ENCODE results near the gene LGR4. TPM values are rescaled to one million over a fixed set of nuclear protein-coding genes. Genes with fewer than 3 reads are reported as not detected.

LGR4 gene
- total RNA-seq, 1 donor from 2014 or later, result 62.7 TPM

GRCh38 chr11:27485930-27486773, 13.6 kb upstream of the LGR4 start:
- DNase-seq (ENCODE audit: low read depth), result no peak
- TF ChIP-seq, protein P1, sequence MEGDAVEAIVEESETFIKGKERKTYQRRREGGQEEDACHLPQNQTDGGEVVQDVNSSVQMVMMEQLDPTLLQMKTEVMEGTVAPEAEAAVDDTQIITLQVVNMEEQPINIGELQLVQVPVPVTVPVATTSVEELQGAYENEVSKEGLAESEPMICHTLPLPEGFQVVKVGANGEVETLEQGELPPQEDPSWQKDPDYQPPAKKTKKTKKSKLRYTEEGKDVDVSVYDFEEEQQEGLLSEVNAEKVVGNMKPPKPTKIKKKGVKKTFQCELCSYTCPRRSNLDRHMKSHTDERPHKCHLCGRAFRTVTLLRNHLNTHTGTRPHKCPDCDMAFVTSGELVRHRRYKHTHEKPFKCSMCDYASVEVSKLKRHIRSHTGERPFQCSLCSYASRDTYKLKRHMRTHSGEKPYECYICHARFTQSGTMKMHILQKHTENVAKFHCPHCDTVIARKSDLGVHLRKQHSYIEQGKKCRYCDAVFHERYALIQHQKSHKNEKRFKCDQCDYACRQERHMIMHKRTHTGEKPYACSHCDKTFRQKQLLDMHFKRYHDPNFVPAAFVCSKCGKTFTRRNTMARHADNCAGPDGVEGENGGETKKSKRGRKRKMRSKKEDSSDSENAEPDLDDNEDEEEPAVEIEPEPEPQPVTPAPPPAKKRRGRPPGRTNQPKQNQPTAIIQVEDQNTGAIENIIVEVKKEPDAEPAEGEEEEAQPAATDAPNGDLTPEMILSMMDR (conservative IDR thresholded peaks at IDR 0.05; ENCODE audit: low read depth, low read length), result peak; percentile 92
- no peak overlapping the region for H3K4me3 ChIP-seq (ENCODE audit: low read depth, low read length)

GRCh38 chr11:27482793-27483192, 10.2 kb upstream of the LGR4 start:
- no peak for DNase-seq (ENCODE audit: low read depth)
- no peak overlapping the region for H3K4me3 ChIP-seq (ENCODE audit: low read depth, low read length)
- TF ChIP-seq, protein P1 (conservative IDR thresholded peaks at IDR 0.05; ENCODE audit: low read depth, low read length), result no peak

DNA sequence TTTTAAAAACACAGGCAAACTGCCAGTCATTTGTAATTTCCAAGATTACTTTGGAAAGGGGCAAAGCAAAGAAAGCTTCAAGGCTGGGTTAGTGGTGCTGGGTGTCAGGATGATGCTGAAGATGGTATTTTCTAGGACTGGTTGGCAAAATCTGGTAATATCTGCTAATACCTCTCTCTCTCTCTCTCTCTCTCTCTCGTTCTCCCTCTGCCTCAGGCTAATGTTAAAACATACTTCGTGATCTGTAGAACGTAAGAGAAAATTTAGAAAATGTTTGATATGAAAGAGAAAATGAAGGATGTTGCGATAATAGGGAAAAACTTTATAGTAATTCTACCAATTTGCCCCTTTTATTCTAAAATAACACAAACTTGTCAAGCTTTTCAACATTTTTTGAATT, 9.4 kb upstream of the LGR4 start:
- TF ChIP-seq, protein P1 (conservative IDR thresholded peaks at IDR 0.05; ENCODE audit: low read depth, low read length), result no peak
- no peak for DNase-seq (ENCODE audit: low read depth)
- H3K4me3 ChIP-seq (ENCODE audit: low read depth, low read length), result no peak overlapping the region

DNA sequence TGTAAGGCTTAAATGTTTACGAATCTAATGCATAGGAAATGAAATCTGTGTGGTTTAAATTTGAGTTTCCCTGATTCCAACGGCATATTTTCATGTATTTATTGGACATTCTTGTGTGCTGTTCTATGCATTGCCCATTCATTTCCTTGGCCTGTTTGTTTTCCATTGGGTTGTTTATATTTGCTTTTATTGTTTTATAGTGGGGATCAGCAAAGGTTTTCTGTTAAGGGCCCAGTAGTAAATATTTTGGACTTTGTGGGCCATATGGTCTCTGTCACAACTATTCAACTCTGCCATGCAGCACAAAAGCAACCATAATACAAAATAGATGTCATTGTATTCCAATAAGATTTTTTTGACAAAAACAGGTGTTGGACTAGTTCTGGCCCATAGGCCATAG, 5.2 kb upstream of the LGR4 start:
- TF ChIP-seq, protein P1 (conservative IDR thresholded peaks at IDR 0.05; ENCODE audit: low read depth, low read length), result no peak
- no peak overlapping the region for H3K4me3 ChIP-seq (ENCODE audit: low read depth, low read length)
- DNase-seq (ENCODE audit: low read depth), result no peak

DNA sequence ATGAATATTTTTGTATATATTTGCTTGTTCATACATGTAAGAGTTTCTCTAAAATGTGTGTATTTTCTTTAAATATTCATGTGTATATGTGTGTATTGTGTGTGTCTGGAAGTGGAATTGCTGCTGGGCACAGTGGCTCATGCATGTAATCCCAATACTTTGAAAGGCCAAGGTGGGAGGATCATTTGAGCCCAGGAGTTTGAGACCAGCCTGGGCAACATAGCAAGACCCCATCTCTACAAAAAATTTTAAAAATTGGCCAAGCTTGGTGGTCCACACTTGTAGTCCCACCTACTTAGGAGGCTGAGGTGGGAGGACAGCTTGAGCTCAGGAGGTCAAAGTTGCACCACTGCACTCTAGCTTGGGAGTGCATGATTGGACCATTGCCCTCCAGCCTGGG, 4.7 kb upstream of the LGR4 start:
- H3K4me3 ChIP-seq (ENCODE audit: low read depth, low read length), result no peak overlapping the region
- no peak for DNase-seq (ENCODE audit: low read depth)
- TF ChIP-seq, protein P1 (conservative IDR thresholded peaks at IDR 0.05; ENCODE audit: low read depth, low read length), result no peak

DNA sequence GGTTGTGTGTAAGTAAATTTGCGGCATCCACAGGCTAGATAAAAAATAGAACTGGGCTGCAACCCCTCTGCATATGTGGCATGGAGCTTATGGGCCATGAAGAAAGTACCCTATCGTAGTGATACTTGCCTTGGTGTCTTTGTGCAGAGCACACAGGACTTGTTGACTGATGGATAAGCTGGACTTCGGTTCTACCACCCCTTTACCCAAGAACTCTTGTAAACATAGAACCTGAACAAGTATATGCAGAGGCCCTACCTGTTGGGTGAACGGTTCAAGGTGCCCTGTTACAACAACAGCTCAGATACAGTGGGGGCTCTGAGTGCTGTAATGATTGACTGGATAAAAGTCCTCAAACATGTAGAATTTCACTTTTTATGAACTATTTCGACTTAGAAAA, 3.0 kb upstream of the LGR4 start:
- H3K4me3 ChIP-seq (ENCODE audit: low read depth, low read length), result no peak overlapping the region
- DNase-seq (ENCODE audit: low read depth), result no peak
- TF ChIP-seq, protein P1 (conservative IDR thresholded peaks at IDR 0.05; ENCODE audit: low read depth, low read length), result no peak

DNA sequence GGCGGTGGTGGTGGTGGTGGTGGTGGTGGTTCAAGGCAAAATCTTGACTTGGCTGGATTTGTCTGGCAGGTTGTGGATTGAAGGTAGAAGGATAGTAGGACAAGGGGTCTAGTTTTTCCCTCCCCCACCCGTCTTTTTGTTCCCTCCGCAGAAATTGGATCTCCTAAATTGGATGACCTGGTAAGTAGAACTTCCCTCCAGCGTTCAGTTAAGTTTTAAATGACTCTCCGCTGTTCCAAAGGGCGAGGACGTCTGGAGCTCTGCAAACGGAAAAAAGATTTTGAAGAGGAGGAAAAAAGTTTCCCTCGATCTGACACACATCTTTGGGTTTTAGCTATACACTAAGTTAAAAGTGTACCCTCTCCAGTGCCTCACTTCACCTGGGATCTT, 422 bp upstream of the LGR4 start:
- TF ChIP-seq, protein P1 (conservative IDR thresholded peaks at IDR 0.05; ENCODE audit: low read depth, low read length), result no peak

More for the DNA sequence above, 422 bp upstream of the LGR4 start:
- H3K4me3 ChIP-seq (ENCODE audit: low read depth, low read length), result peak overlapping the region; percentile 79
- DNase-seq (ENCODE audit: low read depth), result no peak

All from epithelial cell of proximal tubule (primary cell).